Neural cell (in vitro differentiated cells): ENCODE results near the gene TMED9.

Experiments used
- EZH2 ChIP-seq: fragments of 200-600, 300-800 bp; shearing (Covaris generic), sonication (generic); IDR thresholded peaks from 2 replicates; pipeline ENCODE4 v1.6.1; 2014; ENCODE audit warnings: antibody characterized with exemption, low read length, borderline replicate concordance, mild to moderate bottlenecking; ENCODE audit not compliant: insufficient read depth, poor library complexity, severe bottlenecking
- TF ChIP-seq, protein P1 (sequence below): fragments of 450-650 bp; IDR thresholded peaks from 2 replicates; pipeline ENCODE4 v1.5.1; 2014; ENCODE audit warnings: antibody characterized with exemption, mild to moderate bottlenecking, moderate library complexity; ENCODE audit not compliant: poor library complexity, severe bottlenecking

DNA sequence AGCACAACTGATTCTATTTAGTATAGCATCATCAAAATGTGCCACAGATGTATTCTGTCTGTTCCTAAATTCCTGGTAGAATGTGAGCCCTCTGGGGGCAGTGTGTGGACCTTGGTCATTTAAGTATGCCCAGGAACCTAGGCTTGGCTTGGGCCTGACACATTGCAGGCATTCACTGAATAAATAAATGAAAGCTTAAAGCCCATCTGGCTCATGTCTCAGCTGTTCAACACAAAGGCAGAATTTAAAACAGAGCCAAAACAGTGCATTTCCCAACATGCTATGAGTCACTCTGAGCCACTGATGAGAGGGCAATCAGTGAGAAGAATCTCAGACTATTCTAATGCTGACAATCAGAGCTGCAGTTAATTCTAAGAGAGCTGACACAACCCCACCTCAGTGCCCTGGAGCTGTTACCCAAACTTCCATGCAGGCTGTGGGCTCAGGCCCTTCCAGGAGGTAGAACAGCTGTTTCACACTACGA lies 45.7 kb upstream of the TMED9 start:
- TF ChIP-seq, protein P1, sequence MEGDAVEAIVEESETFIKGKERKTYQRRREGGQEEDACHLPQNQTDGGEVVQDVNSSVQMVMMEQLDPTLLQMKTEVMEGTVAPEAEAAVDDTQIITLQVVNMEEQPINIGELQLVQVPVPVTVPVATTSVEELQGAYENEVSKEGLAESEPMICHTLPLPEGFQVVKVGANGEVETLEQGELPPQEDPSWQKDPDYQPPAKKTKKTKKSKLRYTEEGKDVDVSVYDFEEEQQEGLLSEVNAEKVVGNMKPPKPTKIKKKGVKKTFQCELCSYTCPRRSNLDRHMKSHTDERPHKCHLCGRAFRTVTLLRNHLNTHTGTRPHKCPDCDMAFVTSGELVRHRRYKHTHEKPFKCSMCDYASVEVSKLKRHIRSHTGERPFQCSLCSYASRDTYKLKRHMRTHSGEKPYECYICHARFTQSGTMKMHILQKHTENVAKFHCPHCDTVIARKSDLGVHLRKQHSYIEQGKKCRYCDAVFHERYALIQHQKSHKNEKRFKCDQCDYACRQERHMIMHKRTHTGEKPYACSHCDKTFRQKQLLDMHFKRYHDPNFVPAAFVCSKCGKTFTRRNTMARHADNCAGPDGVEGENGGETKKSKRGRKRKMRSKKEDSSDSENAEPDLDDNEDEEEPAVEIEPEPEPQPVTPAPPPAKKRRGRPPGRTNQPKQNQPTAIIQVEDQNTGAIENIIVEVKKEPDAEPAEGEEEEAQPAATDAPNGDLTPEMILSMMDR: no peak
- no peak for TF ChIP-seq EZH2
